SU-DHL-6 (cell line): Measurements from ENCODE around the gene NVL.

Experiments
- H2AFZ ChIP-seq: fragments of 200-600 bp; sonication (generic); 2 replicates; pipeline ENCODE4 v1.6.1; 2014; ENCODE audit warnings: low read depth, mild to moderate bottlenecking, moderate library complexity, mixed read lengths, antibody characterized with exemption, low read length; ENCODE audit not compliant: severe bottlenecking
- H3F3A ChIP-seq: fragments of 200-600 bp; shearing (Covaris generic); 2 replicates; pipeline ENCODE4 v1.6.0; 2016; ENCODE audit warnings: antibody characterized with exemption, mild to moderate bottlenecking; ENCODE audit not compliant: insufficient read depth
- H3K27ac ChIP-seq: fragments of 200-600 bp; sonication (generic); 2 replicates; pipeline ENCODE4 v1.5.1; 2016; ENCODE audit warnings: low read depth, mild to moderate bottlenecking, low read length, moderate library complexity, mixed read lengths
- H3K27me3 ChIP-seq: fragments of 200-600 bp; sonication (generic), shearing (Covaris generic); 2 replicates; pipeline ENCODE4 v1.6.0; 2014; ENCODE audit warnings: mild to moderate bottlenecking, low read length
- H3K36me3 ChIP-seq: fragments of 200-600 bp; sonication (generic); 2 replicates; pipeline ENCODE4 v1.6.1; 2014; ENCODE audit warnings: mild to moderate bottlenecking, low read length, mixed read lengths
- H3K4me2 ChIP-seq: fragments of 300-600, 200-600 bp; shearing (Covaris generic), sonication (generic); 2 replicates; pipeline ENCODE4 v1.6.0; 2014; ENCODE audit warnings: low read length, low read depth, mild to moderate bottlenecking; ENCODE audit not compliant: poor library complexity, severe bottlenecking
- H3K4me3 ChIP-seq: fragments of 200-600 bp; sonication (generic); 2 replicates; pipeline ENCODE4 v1.5.1; 2014; ENCODE audit warnings: antibody characterized with exemption, low read length, mild to moderate bottlenecking, mixed read lengths; ENCODE audit not compliant: insufficient read depth, poor library complexity, severe bottlenecking
- H3K79me2 ChIP-seq: fragments of 200-600 bp; sonication (generic); 2 replicates; pipeline ENCODE4 v1.6.1; 2014; ENCODE audit warnings: mild to moderate bottlenecking, low read length, moderate library complexity; ENCODE audit not compliant: insufficient read depth
- H3K9ac ChIP-seq: fragments of 200-600 bp; sonication (generic); 2 replicates; pipeline ENCODE4 v1.7.0; 2014; ENCODE audit warnings: mild to moderate bottlenecking, low read length
- H3K9me2 ChIP-seq: fragments of 200-600 bp; sonication (generic); replicated peaks from 2 replicates; pipeline ENCODE4 v1.6.1; 2014; ENCODE audit warnings: low read length; ENCODE audit not compliant: insufficient read depth
- H3K9me3 ChIP-seq: fragments of 200-600 bp; sonication (generic); 2 replicates; pipeline ENCODE4 v1.6.1; 2014; ENCODE audit warnings: low read length, mixed read lengths; ENCODE audit not compliant: insufficient read depth
- H4K20me1 ChIP-seq: fragments of 200-600 bp; sonication (generic); 2 replicates; pipeline ENCODE4 v1.6.1; 2014; ENCODE audit warnings: low read depth, mild to moderate bottlenecking, antibody characterized with exemption, low read length, moderate library complexity, mixed read lengths
- EZH2phosphoT487 ChIP-seq: fragments of 200-600 bp; sonication (generic), shearing (Covaris generic); conservative IDR thresholded peaks from 2 replicates; pipeline ENCODE4 v1.6.1; 2018; ENCODE audit warnings: mild to moderate bottlenecking, antibody characterized with exemption, low read length, moderate library complexity, mixed read lengths
- TF ChIP-seq, protein P1 (sequence below): fragments of 200-600 bp; sonication (generic); IDR thresholded peaks from one replicate; pipeline ENCODE4 v1.5.1; 2017; ENCODE audit warnings: antibody characterized with exemption, mild to moderate bottlenecking, low read length, moderate library complexity; ENCODE audit not compliant: insufficient read depth, poor library complexity, severe bottlenecking

The NVL gene

DNA sequence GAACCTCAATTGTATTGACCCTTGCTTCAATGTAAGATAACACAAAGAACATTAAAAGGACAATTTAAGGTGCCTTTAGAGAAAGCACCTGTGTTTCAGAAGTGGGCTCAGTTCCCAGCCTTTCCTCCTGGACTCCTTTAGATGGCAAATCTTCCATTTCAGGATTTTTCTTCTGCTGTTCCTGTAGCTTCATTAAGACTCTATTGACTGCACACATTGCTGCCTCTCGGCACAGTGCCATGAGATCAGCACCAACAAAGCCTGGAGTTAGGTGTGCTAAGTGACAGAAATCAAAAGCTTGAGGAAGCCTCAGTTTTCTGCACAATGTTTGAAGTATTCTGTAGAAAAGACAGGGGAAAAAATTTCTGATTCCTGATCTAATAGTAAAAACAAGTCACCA lies 40.6 kb downstream of the NVL start:
- Histone ChIP-seq H3K79me2 (no peaks in the 10 kb centered on the region), H3F3A (no peaks in the 10 kb centered on the region), H3K27me3 (no peaks in the 10 kb centered on the region), H4K20me1 (no peaks in the 10 kb centered on the region), H3K9me3 (no peaks in the 10 kb centered on the region), H3K4me2 (no peak overlapping the region), H3K36me3 (peaks cover 54% of the 10 kb centered on the region), H3K4me3 (no peak overlapping the region), H2AFZ (no peak overlapping the region), H3K9ac (no peak overlapping the region), H3K9me2 (no peaks in the 10 kb centered on the region), H3K27ac (no peak overlapping the region)
- TF ChIP-seq EZH2phosphoT487 = no peak
- TF ChIP-seq, protein P1, sequence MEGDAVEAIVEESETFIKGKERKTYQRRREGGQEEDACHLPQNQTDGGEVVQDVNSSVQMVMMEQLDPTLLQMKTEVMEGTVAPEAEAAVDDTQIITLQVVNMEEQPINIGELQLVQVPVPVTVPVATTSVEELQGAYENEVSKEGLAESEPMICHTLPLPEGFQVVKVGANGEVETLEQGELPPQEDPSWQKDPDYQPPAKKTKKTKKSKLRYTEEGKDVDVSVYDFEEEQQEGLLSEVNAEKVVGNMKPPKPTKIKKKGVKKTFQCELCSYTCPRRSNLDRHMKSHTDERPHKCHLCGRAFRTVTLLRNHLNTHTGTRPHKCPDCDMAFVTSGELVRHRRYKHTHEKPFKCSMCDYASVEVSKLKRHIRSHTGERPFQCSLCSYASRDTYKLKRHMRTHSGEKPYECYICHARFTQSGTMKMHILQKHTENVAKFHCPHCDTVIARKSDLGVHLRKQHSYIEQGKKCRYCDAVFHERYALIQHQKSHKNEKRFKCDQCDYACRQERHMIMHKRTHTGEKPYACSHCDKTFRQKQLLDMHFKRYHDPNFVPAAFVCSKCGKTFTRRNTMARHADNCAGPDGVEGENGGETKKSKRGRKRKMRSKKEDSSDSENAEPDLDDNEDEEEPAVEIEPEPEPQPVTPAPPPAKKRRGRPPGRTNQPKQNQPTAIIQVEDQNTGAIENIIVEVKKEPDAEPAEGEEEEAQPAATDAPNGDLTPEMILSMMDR = no peak

DNA sequence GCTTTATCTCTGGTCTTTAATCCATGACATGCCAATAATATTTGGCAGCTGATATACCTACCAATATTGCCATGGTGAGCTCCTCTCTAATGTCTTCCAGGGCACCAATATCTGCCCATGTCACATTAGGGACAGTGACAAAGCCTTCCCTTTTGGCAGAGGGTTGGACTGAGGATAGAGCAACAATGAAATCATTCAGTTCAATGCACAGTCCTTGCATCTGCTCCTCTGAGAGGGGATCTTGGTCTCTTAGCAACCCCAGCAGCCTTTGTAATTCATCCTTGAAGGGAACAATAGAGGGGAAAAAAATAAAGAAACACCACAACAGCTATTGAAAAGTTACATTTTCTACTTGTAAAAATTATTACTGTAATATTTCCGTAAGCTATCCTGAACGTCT lies 42.3 kb downstream of the NVL start:
- H3K4me3 ChIP-seq = no peak overlapping the region
- no peak overlapping the region for H3K27ac ChIP-seq
- H3K9ac ChIP-seq = no peak overlapping the region
- no peaks in the 10 kb centered on the region for H3K9me2 ChIP-seq
- H4K20me1 ChIP-seq = no peaks in the 10 kb centered on the region
- no peak overlapping the region for H2AFZ ChIP-seq
- H3K79me2 ChIP-seq = no peaks in the 10 kb centered on the region
- no peaks in the 10 kb centered on the region for H3F3A ChIP-seq
- no peak overlapping the region for H3K4me2 ChIP-seq
- H3K9me3 ChIP-seq = no peaks in the 10 kb centered on the region
- H3K27me3 ChIP-seq = no peaks in the 10 kb centered on the region
- TF ChIP-seq, protein P1 = no peak
- H3K36me3 ChIP-seq = peaks cover 45% of the 10 kb centered on the region

DNA sequence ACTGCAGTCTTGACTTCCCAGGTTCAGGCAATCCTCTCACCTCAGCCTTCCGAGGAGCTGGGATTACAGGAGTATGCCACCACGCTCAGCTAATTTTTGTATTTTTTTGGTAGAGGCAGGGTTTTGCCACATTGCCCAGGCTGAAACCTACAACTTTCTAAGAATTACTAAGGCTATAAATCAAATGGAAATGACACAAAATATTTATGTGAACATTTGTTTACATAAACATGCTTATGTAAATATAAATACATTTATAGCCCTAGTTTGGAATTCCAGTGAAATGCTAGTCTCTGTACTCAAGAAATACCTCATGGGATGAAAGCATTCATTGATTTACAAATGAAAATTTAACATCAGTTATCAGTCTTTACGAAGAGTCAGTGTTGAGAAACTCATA lies 47.8 kb downstream of the NVL start:
- Histone ChIP-seq H3K9me2 (no peaks in the 10 kb centered on the region), H3K4me3 (no peak overlapping the region), H3F3A (no peaks in the 10 kb centered on the region), H3K27me3 (no peaks in the 10 kb centered on the region), H3K27ac (no peak overlapping the region), H4K20me1 (no peaks in the 10 kb centered on the region), H3K9me3 (no peaks in the 10 kb centered on the region), H2AFZ (no peak overlapping the region), H3K79me2 (no peaks in the 10 kb centered on the region), H3K36me3 (peaks cover 32% of the 10 kb centered on the region; the same call in 1 of the 2 replicates), H3K4me2 (no peak overlapping the region), H3K9ac (no peak overlapping the region)
- TF ChIP-seq EZH2phosphoT487 = no peak
- TF ChIP-seq, protein P1 = no peak
